ENCODE data around the gene XCR1.

GRCh38 chr3:46027736-46028397, 584 bp upstream of the XCR1 start:
- TF ChIP-seq, protein P1, sequence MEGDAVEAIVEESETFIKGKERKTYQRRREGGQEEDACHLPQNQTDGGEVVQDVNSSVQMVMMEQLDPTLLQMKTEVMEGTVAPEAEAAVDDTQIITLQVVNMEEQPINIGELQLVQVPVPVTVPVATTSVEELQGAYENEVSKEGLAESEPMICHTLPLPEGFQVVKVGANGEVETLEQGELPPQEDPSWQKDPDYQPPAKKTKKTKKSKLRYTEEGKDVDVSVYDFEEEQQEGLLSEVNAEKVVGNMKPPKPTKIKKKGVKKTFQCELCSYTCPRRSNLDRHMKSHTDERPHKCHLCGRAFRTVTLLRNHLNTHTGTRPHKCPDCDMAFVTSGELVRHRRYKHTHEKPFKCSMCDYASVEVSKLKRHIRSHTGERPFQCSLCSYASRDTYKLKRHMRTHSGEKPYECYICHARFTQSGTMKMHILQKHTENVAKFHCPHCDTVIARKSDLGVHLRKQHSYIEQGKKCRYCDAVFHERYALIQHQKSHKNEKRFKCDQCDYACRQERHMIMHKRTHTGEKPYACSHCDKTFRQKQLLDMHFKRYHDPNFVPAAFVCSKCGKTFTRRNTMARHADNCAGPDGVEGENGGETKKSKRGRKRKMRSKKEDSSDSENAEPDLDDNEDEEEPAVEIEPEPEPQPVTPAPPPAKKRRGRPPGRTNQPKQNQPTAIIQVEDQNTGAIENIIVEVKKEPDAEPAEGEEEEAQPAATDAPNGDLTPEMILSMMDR (IDR thresholded peaks at IDR 0.05) = no peak
- TF ChIP-seq, protein P2, sequence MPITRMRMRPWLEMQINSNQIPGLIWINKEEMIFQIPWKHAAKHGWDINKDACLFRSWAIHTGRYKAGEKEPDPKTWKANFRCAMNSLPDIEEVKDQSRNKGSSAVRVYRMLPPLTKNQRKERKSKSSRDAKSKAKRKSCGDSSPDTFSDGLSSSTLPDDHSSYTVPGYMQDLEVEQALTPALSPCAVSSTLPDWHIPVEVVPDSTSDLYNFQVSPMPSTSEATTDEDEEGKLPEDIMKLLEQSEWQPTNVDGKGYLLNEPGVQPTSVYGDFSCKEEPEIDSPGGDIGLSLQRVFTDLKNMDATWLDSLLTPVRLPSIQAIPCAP (CRISPR knock-in tag; IDR thresholded peaks at IDR 0.05) = no peak
- TF ChIP-seq ATF2 (CRISPR knock-in tag; IDR thresholded peaks at IDR 0.05; ENCODE audit: borderline replicate concordance, low read depth) = no peak
